Chondrocyte (in vitro differentiated cells): Measurements from ENCODE around the gene SMAD6. TPM values are rescaled to one million over a fixed set of nuclear protein-coding genes. Genes with fewer than 3 reads are reported as not detected.

ENCODE experiments used
- DNase-seq: peaks from one replicate; pipeline ENCODE4 v3.0.0; 2021; ENCODE audit warnings: mixed read lengths, low spot score
- H3K27ac Mint-ChIP-seq: one replicate; pipeline ENCODE4 v1.8.0; 2021; ENCODE audit warnings: mild to moderate bottlenecking, moderate library complexity, mixed read lengths; ENCODE audit not compliant: unreplicated experiment
- H3K27me3 Mint-ChIP-seq: 2 replicates; pipeline ENCODE4 v1.8.0; 2021; ENCODE audit warnings: low read depth, mixed read lengths
- H3K36me3 Mint-ChIP-seq: 2 replicates; pipeline ENCODE4 v1.8.0; 2021; ENCODE audit warnings: low read depth, mixed read lengths
- H3K4me1 Mint-ChIP-seq: 2 replicates; pipeline ENCODE4 v1.8.0; 2021; ENCODE audit warnings: low read depth, mild to moderate bottlenecking, mixed read lengths
- H3K4me3 Mint-ChIP-seq: one replicate; pipeline ENCODE4 v1.8.0; 2021; ENCODE audit warnings: mild to moderate bottlenecking, moderate library complexity, mixed read lengths; ENCODE audit not compliant: unreplicated experiment
- H3K9me3 Mint-ChIP-seq: 2 replicates; pipeline ENCODE4 v1.8.0; 2021; ENCODE audit warnings: low read depth, mixed read lengths
- CTCF ChIP-seq: fragments of 200-600 bp; sonication (generic); IDR thresholded peaks from 2 replicates; pipeline ENCODE4 v1.5.0; 2021; ENCODE audit warnings: antibody characterized with exemption, mild to moderate bottlenecking, moderate library complexity
- total RNA-seq: library from RNA; stranded (reverse); gene quantifications from 3 replicates; pipeline ENCODE4 v1.2.1, GENCODE V29; 2021

SMAD6 gene
- total RNA-seq, 1 donor from 2014 or later = 5.2 TPM

- H3K4me3 Mint-ChIP-seq = no peak overlapping the region
Measured at GRCh38 chr15:66724732-66725463, 22.9 kb downstream of the SMAD6 start.

GRCh38 chr15:66725464-66725785 is 23.4 kb downstream of the SMAD6 start:
- peak overlapping the region; percentile 84 for H3K27ac Mint-ChIP-seq
- TF ChIP-seq CTCF = no peak
- H3K9me3 Mint-ChIP-seq = no peaks in the 10 kb centered on the region
- no peaks in the 10 kb centered on the region for H3K36me3 Mint-ChIP-seq
- no peak for DNase-seq
- no peak overlapping the region for H3K4me3 Mint-ChIP-seq
- peaks cover 65% of the 10 kb centered on the region for H3K4me1 Mint-ChIP-seq
- no peaks in the 10 kb centered on the region for H3K27me3 Mint-ChIP-seq

More at GRCh38 chr15:66724732-66725463, 22.9 kb downstream of the SMAD6 start:
- no peak for TF ChIP-seq CTCF
- no peaks in the 10 kb centered on the region for H3K27me3 Mint-ChIP-seq
- H3K4me1 Mint-ChIP-seq = peaks cover 65% of the 10 kb centered on the region
- peak overlapping the region; percentile 84 for H3K27ac Mint-ChIP-seq
- no peak for DNase-seq
- no peaks in the 10 kb centered on the region for H3K36me3 Mint-ChIP-seq
- no peaks in the 10 kb centered on the region for H3K9me3 Mint-ChIP-seq

GRCh38 chr15:66726386-66726785 is 24.4 kb downstream of the SMAD6 start:
- Mint-ChIP-seq H3K27ac (no peak overlapping the region), H3K9me3 (no peaks in the 10 kb centered on the region), H3K4me3 (no peak overlapping the region), H3K27me3 (no peaks in the 10 kb centered on the region), H3K36me3 (no peaks in the 10 kb centered on the region), H3K4me1 (peaks cover 61% of the 10 kb centered on the region)
- no peak for TF ChIP-seq CTCF
- DNase-seq = no peak

GRCh38 chr15:66729331-66729951 is 27.4 kb downstream of the SMAD6 start:
- Mint-ChIP-seq H3K36me3 (no peaks in the 10 kb centered on the region), H3K9me3 (no peaks in the 10 kb centered on the region), H3K4me1 (peaks cover 47% of the 10 kb centered on the region), H3K4me3 (peak overlapping the region; percentile 49), H3K27me3 (no peaks in the 10 kb centered on the region), H3K27ac (peak overlapping the region; percentile 68)
- DNase-seq = no peak
- no peak for TF ChIP-seq CTCF

- Mint-ChIP-seq H3K27me3 (no peaks in the 10 kb centered on the region), H3K9me3 (no peaks in the 10 kb centered on the region), H3K36me3 (no peaks in the 10 kb centered on the region), H3K4me3 (no peak overlapping the region), H3K27ac (peak overlapping the region; percentile 61), H3K4me1 (peaks cover 42% of the 10 kb centered on the region)
- no peak for DNase-seq
- TF ChIP-seq CTCF = no peak
Measured at GRCh38 chr15:66730168-66731021, 28.4 kb downstream of the SMAD6 start.
